Effector CD8-positive, alpha-beta T cell (primary cell): ENCODE results near the gene PDE4D.

Experiments used
- DNase-seq: peaks from one replicate; lab custom pipeline; 2025; lab: John Stamatoyannopoulos, UW

The PDE4D gene

DNA sequence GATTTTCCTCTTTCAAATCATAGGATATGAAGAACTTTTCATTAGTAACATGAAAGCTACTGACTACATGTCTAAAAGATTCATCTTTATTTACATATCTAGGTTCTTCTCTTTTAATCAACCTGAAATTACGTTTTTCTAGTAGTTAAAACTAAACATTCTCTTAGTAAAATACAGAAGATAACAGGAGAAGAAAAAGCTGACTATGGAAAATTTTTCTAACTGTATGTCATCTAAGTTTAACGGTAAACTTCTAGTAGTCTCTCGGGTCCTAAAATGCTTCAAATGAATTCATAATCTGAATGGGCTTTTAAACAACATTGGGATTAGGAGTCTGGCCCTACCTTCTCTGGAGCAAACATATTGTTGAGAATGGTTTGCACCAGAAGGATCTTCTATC, 151.9 kb downstream of the PDE4D start:
- no peak for DNase-seq

DNA sequence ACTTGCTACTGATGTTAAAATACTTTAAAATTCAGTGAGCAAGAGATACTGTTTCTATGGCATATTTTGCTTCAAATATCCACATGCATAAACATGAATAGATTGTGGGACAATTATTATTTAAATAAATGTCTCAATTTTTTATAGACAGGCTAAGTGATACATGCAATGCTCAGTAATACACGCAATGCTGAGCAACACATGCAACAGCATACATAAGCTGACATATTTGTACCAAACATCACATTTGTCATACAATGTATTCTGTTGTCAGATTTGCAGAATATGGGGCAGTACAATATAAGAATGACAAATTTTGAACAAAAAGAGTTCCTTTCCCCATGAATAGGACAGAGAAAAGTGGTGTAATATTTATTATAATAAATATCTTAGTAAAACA, 155.5 kb downstream of the PDE4D start:
- no peak for DNase-seq

DNA sequence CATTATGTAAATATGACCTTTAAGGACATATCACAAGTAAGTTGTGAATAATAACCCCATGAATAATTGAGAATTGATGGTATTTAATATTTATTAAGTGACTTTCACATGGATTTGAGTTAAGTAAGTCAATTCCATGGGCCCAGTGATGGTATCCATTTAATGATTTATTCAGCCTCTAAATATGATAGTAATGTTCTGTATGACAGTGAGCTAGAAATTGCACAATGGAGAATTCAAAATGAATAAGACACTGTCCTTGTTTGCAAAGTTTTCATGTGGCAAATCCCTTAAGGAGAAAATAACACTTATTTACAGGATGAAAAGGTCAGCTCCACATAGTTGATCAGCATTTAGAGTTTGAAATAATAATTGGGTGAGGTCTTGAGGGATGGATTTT, 160.7 kb downstream of the PDE4D start:
- no peak for DNase-seq

DNA sequence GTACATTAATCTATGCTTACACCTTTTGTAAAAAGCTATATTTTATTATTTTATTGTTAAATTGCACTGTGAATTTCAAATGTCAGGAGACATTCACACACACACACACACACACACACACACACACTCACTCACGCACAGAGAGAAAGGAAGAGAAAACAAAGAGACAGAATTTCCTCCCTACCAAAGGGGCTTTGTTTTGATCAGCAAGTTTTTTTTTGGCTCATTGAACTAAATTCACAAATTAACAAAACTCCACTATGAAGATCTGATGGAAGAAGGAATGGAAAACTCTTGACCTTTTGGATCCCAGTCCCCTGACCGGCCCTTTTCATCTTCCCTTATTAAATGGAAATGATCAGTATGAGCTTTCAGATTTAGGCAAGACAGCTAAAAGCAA, 161.2 kb downstream of the PDE4D start:
- no peak for DNase-seq

DNA sequence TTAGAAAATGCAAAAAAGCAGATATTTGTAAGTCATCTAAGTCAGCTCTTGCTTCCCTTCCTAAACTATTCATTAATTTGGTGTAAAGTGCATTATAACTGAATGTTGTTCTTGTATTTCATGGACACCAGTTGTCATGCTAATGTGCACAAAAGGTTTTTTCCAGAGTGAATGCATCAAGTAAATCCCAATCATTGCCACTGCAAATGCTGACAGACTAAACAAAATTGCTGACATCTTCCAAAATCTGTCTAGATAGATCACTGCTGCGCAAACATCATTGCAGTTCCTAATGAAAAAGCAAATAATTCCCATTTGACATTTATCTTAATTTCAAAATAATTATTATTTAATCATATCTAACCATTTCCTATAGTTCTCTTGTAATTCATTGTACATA, 161.7 kb downstream of the PDE4D start:
- DNase-seq = no peak

DNA sequence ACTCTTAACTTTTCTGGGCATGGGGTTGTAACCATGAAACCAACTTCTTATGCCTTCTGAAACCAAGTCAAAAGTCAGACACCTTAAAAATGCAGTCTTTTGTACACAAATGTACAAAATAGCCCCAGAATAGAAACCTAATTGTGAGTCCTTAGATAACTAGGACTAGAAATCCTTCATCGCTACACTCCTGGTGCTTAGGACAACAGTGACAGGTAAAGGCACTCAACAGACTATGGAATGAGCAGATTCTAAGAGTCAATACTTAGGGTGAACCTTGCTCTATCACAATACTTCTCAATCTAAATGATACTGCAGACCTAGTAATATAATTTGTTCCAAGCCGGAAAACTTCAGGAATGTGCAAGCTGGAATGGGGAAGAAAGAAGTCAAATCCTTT, 163.7 kb downstream of the PDE4D start:
- DNase-seq = no peak

DNA sequence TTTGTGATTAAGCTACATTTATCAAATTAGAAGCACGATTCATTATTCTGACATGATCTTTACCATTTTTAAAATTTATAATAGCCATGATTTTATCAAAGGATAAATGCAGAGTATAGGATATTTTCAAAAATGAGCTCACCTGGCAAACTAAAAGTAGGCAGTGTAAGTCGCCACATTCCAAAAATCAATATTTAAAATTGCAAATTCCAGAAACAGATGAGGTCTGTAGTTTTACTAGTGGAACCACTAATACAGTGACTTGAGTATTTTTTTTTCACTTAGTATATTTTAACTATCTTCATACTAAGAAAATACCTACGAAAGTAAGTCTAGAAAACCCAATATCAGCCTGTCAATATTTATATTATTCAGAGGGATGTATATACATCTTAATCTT, 164.2 kb downstream of the PDE4D start:
- DNase-seq = no peak

DNA sequence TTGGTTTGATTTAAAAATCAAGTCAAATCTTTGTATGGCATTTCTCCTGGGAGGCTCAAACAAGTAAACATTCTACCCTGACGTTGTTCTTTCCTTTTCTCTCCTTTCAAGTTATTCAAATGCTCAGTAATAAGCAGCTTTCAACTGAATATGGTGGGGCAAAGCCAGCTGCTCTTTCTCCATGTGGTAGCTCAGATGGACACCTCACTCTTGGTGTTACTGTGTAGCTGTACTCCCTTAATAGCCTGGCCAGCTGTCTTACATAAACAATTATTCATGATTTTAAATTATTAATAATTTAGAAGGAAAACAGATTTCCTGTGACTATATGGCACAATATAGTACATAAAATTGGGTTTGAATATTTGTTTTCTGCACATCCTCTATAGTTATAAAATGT, 165.2 kb downstream of the PDE4D start:
- no peak for DNase-seq

DNA sequence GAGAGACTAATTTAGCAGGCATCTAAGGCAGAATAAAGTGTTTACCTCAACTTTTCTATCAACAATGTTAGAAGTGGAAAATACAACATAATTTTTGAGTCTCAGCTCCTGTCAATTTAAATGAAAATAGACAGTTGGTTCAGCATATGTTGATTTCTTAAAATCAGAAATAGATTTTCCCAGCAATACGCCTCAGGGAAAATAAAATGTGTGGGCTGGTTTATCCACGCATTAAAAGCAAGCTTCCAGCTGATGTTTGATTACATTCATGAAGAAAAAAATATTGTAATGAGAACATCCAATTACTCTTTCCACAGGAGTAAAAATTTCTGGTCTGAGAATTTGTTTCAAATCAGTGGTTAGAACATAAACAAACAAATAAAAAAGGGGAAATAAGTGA, 166.3 kb downstream of the PDE4D start:
- DNase-seq = no peak

DNA sequence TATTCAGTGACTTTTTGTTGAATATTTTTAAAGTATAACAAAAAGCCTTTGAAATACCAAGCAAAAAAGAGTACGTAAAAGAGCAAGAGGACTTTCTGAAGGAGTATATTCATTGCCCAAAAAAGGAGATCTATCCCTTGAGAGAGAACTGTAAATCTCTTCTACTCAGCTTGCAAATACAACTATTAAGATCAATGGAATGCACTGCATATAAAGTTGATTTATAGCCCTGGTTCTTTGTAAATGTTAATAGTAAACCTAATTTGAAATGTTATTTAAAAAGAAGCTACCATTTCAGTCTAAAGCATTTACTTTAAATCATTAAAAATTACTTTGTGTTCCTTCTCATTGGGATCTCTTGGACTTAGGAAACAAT, 168.1 kb downstream of the PDE4D start:
- DNase-seq = no peak

DNA sequence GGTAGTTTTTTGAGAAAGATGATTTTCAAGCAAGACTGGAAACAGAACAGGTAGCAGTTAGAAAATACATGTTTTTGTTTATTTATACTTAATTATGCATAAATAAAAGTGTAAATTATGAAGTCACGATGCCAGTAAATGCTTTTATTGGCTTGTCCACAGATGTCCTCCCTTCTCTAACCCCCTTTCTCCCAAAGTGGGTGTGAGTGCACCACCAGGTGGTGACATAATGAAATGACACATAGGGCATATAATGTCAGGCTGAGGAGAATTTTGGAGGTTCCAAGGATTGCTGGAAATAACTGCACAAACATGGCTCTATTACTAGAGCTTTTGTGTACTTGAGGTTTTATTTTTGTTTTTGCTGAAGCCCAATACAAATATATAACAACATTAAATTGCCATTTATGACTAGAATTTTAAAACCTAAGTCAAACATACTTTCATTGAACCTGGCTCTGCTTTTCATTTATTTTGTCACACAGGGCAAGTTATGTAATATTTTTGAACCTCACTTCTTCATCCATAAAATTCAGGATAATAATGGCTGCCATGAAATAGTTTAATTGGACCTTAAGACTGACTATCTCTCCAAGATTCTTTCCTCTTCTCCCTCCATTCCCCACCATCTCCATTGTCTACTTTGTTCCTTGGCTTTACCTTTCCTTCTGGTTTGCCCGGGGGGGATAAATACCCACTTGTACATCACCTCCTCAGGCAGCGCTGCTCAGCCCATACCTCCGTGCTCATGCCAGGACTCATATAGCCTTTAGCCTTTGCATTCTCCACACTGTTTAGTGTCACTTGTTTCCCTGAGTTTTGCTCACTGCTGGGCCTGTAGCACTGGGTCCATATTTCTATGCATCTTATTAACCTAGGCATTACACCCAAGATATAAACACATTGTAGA, 168.8 kb downstream of the PDE4D start:
- DNase-seq = no peak

DNA sequence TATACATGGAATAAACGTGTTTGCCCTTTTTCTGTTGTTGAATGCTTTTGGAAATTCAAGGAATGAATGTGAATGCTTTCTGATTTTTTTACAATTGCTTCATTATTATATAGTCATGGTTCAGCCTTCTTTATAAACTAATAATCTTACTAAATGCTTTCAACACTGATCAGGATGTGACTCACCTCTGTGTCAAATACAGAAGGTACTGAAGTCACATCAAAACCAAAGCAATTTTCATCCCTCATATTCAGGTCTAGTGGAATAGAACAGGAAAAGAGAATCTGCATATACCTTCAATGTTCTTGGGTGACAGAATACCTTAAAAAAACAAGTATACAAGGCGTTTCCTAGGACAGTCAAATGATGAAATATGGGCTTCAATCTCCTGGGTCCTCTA, 170.7 kb downstream of the PDE4D start:
- DNase-seq = no peak

DNA sequence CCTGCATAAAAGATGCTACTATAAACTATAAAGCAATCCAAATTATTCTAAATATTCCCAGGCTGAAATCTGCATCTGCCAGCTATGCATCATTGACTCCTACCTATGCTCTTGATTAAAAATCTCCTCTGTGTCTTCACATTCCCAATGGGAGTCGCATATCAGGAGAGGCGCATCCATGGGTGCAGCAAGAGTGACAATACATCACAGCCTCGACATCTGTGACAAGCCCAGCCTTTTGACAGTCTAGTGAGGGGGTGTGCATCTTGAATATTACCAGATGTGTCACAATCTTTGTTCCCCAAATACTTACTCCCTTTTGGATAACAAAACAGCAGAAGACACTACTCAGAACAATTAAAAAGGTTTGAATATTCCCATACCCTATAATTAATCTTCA, 171.8 kb downstream of the PDE4D start:
- no peak for DNase-seq

DNA sequence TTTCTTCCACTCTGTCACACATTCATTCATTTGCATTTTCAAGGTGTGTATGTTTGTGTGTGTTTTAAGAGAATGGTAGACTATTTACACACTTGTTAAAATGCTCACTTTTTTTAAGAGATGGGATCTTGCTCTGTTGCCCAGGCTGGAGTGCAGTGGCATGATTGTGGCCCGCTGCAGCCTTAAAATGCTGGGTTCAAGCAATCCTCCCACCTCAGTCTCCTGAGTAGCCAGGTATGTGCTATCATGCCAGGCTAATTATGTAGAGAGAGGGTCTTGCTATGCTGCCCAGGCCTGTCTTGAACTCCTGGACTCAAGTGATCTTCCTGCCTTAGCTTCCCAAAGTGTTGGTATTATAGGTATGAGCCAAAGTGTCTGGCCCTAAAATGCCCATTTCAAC, 173.5 kb downstream of the PDE4D start:
- DNase-seq = no peak

DNA sequence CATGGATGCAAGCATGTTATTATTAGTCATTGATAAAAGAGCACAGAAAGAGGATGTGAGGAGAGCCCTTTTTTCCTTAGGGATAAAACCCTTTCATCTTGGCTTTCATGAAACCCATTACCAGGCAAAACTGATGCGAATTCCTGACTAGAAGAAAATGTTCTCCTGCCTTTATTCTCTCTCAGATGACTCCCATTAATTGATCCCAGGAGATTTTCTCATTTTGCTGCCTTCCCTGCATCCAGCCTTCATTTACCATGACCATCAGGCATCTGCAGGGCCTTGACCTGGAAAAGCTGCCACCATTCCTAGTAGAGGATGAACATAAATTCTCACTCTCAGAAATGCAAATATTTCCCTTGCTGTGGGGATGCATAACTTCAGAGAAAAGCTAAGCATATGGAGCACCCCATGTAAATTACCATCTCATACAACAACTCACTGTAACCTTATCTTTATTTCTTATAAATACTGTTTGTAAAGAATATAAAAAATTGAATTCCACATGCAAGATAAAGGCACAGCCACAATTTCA, 176.5 kb downstream of the PDE4D start:
- no peak for DNase-seq

DNA sequence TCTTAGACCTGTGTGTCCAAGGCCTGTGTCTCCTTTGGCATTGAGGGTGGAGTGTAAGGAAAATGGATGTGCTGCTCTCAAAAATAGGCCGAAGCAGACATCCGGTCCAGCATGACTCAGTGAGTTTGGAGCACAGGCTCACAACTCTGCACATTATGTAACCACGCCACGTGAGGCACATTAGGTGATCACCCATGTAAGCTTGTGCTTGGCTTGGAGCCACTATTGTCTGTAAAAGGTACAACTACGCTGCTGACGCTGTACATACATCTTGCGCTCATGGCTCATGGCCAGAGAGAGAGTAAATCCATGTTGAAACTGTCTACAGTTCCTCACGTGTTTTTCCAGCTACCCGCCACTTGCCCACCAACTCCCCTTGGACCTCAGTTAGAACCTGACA, 177.5 kb downstream of the PDE4D start:
- DNase-seq = no peak

DNA sequence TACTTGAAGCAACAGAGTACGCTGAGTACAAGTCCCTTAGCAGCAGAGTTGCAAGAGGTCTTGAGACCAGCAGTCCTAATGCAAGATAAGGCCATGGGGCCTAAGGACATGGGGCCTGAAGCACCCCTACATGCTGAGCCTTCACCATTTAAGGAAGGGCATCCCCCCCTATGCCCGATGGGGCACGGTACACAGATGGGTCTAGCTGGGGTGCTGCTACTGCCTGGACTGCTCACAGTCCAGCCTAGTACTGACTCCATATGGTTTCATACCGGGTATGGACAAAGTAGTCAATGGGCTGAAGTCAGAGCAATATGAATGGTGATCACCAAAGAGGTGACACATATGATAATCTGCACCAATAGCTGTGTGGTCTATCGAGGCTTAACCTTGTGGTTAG, 178.3 kb downstream of the PDE4D start:
- DNase-seq = no peak

DNA sequence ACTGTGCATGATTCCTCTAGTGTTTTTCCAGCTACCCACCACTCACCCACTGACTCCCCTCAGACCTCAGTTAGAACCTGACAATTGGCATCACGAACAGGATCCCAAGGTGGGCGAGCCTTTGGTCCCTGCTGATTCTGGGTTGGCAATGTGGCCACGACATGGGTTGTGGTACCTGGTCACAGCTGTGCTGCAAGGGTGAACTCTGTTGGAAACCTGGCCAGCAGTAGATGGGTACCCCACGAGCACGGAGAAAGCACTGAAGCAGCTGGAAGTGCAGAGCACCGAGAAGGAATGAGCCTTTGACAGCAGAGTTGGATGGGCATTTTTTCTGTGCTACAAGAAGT, 180.1 kb downstream of the PDE4D start:
- DNase-seq = no peak

DNA sequence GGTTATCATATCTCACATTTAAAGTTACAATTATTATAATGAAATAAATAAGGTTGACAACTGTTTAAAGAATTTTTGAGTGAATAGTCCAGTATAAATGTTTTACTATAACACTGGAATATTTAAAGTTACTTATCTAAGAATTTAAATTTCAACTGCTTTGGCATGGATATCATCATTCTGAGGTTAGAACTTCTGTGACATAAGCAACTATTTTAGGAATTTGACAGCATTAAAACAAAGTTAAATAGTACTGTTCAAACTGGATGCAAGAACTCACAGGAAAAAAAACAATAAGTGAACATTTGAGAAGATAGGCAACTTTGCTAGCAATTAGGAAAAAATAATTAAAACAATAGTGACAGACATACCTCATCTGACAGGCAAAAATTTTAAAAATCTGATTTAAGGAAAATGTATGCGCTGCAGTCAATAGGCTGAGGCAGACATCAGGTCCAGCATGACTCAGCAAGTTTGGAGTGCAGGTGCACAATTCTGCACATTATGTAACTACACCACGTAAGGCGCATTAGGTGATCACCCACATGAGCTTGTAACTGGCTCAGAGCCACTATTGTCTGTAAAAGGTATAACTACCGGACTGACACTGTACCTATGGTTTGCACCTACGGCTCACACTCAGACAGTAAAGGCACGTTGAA, 180.6 kb downstream of the PDE4D start:
- DNase-seq = no peak

DNA sequence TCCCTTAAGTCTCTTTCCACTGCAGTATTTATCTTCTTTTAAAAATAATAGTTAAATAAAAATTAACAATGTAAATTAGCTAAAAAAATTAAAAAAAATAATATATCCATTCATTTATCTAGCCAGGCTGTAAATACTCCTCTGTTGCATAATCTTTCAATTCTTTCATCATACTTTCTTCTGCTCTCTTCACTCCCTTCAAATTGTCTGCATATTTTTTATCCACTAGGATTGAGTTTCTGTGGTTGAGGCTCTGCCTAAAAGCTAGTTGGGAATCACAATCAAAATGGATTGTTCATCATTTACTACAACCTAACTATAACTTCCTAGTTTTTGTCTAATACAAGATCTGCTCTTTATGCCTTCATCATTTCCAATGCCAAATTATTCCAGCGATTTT, 182.2 kb downstream of the PDE4D start:
- no peak for DNase-seq

DNA sequence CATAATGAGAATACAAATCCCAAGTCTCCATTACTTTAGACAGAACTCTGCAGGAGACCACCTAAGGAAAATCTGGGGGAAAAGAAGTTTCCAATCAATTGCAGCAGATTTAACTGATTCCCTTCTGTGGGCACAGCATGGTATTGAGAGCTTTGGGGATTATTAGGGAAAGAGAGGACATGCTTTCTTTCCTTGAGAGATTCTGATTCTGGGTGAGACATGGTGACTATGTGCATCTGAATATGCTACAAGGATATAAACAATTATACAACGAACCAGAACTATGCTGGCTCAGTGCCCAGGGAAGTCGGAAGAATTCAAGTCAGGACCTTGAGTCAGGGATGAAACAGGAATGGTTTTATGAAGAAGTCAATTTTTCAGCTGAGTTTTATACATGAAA, 183.7 kb downstream of the PDE4D start:
- no peak for DNase-seq

DNA sequence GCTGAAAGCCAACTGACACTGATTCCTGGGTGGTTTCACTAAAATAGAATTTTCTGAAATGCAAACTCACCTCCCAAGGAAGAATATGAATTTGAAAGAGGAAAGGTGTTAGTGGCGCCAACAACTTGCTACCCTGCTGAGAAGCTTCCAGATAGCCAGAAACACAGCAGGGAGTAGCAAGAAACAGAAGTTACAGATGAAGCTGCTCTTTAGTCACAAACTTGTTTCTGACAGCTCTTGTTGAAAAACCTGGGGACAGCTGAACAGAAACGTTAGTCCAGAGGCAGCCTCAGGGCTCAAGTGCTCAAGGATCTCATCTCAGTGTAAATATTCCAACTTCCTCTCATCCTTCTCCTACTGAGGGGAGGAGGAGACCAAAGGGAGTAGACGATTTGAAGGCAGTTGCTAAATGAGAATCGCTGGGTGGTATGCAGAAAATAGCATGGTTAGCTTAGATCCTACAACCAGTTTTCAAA, 184.1 kb downstream of the PDE4D start:
- DNase-seq = no peak

DNA sequence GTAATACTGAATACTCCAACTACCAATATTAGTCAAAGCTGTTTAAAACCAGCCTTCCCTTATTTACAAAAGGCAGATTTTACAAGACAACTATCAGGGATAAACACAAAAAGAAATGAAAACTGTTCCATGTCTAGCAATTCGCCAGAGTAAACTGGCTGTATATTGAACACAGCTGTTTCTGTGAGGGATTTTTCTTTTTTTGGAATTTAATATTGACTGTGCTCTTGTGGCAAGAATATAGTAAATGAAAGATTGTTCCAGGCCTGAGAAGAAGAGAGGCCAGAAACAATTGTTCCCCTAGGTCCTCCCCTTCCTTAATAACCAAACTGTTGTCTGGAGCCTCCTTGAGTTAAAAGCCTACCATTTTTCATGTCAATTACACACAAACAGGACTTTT, 188.6 kb downstream of the PDE4D start:
- DNase-seq = no peak
